Measurements from ENCODE around the gene SMIM13.

Gene SMIM13

DNA sequence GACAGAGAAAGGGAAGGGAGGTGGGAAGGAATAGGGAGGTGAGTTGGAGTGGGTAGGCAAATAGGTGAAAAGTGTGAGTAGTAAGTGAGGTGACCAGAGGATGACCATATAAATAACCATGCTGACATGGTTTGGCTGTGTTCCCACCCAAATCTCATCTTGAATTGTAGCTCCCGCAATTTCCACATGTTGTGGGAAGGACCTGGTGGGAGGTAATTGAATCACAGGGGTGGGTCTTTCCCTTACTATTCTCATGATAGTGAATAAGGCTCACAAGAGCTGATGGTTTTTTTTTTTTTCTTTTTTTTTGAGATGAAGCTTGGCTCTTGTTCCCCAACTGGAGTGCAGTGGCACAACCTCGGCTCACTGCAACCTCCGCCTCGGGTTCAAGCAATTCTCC lies 21.5 kb upstream of the SMIM13 start:
- no peaks in the 10 kb centered on the region for H3K27me3 ChIP-seq (ENCODE audit: insufficient read depth, low read depth, severe bottlenecking)
- no peaks in the 10 kb centered on the region for H3K36me3 ChIP-seq
- no peak for TF ChIP-seq CTCF (IDR thresholded peaks at IDR 0.05; ENCODE audit: low read depth, low read length)
- no peaks in the 10 kb centered on the region for H3K9me3 ChIP-seq (ENCODE audit: severe bottlenecking)
- no peak overlapping the region for H3K4me3 ChIP-seq (ENCODE audit: low read depth, low read length)
- no peak overlapping the region for H3K27ac ChIP-seq
- no peak for DNase-seq

GRCh38 chr6:11076540-11076939 lies 17.1 kb upstream of the SMIM13 start:
- no peaks in the 10 kb centered on the region for H3K9me3 ChIP-seq (ENCODE audit: severe bottlenecking)
- H3K27ac ChIP-seq = no peak overlapping the region
- H3K36me3 ChIP-seq = no peaks in the 10 kb centered on the region
- H3K27me3 ChIP-seq (ENCODE audit: insufficient read depth, low read depth, severe bottlenecking) = no peaks in the 10 kb centered on the region
- no peak for DNase-seq
- no peak for TF ChIP-seq CTCF (IDR thresholded peaks at IDR 0.05; ENCODE audit: low read depth, low read length)
- no peak overlapping the region for H3K4me3 ChIP-seq (ENCODE audit: low read depth, low read length)

DNA sequence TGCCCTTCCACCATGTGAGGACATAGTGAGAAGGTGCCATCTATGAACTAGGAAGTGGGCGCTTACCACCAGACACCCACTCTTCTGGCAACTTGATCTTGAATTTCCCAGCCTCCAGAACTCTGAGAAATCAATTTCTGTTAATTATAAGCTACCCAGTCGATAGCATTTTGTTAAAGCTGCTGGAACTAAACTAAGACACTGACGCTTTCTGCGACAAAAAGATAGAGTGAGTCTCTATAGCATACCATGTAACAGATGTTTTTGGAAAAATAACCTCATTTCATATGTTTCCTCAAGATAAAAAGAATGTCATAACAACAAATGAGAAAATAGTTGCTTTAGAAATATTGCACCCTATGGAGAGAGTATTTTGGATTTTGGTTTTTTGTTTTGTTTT lies 15.4 kb upstream of the SMIM13 start:
- Histone ChIP-seq H3K4me3 (ENCODE audit: low read depth, low read length) (no peak overlapping the region), H3K27me3 (ENCODE audit: insufficient read depth, low read depth, severe bottlenecking) (no peaks in the 10 kb centered on the region), H3K36me3 (no peaks in the 10 kb centered on the region), H3K27ac (no peak overlapping the region), H3K9me3 (ENCODE audit: severe bottlenecking) (no peaks in the 10 kb centered on the region)
- no peak for DNase-seq
- TF ChIP-seq CTCF (IDR thresholded peaks at IDR 0.05; ENCODE audit: low read depth, low read length) = no peak

GRCh38 chr6:11080296-11080695 lies 13.3 kb upstream of the SMIM13 start:
- Histone ChIP-seq H3K9me3 (ENCODE audit: severe bottlenecking) (no peaks in the 10 kb centered on the region), H3K36me3 (no peaks in the 10 kb centered on the region), H3K27me3 (ENCODE audit: insufficient read depth, low read depth, severe bottlenecking) (no peaks in the 10 kb centered on the region), H3K4me3 (ENCODE audit: low read depth, low read length) (no peak overlapping the region), H3K27ac (no peak overlapping the region)
- DNase-seq = no peak
- no peak for TF ChIP-seq CTCF (IDR thresholded peaks at IDR 0.05; ENCODE audit: low read depth, low read length)

DNA sequence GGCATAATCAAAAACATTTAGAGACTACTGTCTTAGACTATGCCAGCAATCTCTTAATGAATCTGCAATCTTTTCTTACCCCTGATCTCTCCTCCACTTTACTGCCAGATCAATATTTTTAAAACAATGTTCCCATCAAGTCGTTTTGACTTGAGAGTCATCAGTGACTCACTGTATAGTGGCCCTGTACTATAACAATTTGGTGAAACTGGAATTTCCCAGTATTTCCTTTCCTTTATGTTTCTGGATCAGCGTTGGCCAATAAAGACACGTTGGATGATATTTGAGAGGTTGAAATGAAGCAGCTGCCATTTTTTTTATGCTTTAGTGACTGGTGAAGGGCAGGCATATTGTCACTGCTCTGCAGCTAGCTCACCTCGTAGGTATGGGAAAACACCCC lies 10.1 kb upstream of the SMIM13 start:
- no peak for DNase-seq
- no peak for TF ChIP-seq CTCF (IDR thresholded peaks at IDR 0.05; ENCODE audit: low read depth, low read length)
- Histone ChIP-seq H3K4me3 (ENCODE audit: low read depth, low read length) (no peak overlapping the region), H3K27ac (peak overlapping the region; percentile 77), H3K9me3 (ENCODE audit: severe bottlenecking) (no peaks in the 10 kb centered on the region), H3K36me3 (no peaks in the 10 kb centered on the region), H3K27me3 (ENCODE audit: insufficient read depth, low read depth, severe bottlenecking) (no peaks in the 10 kb centered on the region)

GRCh38 chr6:11083956-11084355 lies 9.7 kb upstream of the SMIM13 start:
- Histone ChIP-seq H3K27ac (peak overlapping the region; percentile 77), H3K9me3 (ENCODE audit: severe bottlenecking) (no peaks in the 10 kb centered on the region), H3K36me3 (no peaks in the 10 kb centered on the region), H3K4me3 (ENCODE audit: low read depth, low read length) (no peak overlapping the region), H3K27me3 (ENCODE audit: insufficient read depth, low read depth, severe bottlenecking) (no peaks in the 10 kb centered on the region)
- no peak for TF ChIP-seq CTCF (IDR thresholded peaks at IDR 0.05; ENCODE audit: low read depth, low read length)
- peak; percentile 69 for DNase-seq
